ENCODE data around the gene FOXE3.

- TF ChIP-seq TCF3 (CRISPR knock-in tag; IDR thresholded peaks at IDR 0.05) = no peak
- TF ChIP-seq ZNF354B (CRISPR knock-in tag; IDR thresholded peaks at IDR 0.05) = no peak
- TF ChIP-seq POLR2A (conservative IDR thresholded peaks at IDR 0.05) = no peak
- no peak for TF ChIP-seq ARID3A (IDR thresholded peaks at IDR 0.05; ENCODE audit: borderline replicate concordance, low read depth, low read length)
- TF ChIP-seq MAX (CRISPR knock-in tag; IDR thresholded peaks at IDR 0.05) = no peak
- no peak for TF ChIP-seq MBD2 (IDR thresholded peaks at IDR 0.05; ENCODE audit: borderline replicate concordance, low read depth)
- no peak for TF ChIP-seq TCF7L2 (IDR thresholded peaks at IDR 0.05; ENCODE audit: low read depth, low read length)
- no peak for TF ChIP-seq EZH2 (IDR thresholded peaks at IDR 0.05; ENCODE audit: borderline replicate concordance, low read depth, low read length)
- no peak for TF ChIP-seq THRAP3 (IDR thresholded peaks at IDR 0.05; ENCODE audit: borderline replicate concordance)
- no peak for TF ChIP-seq ZEB2 (IDR thresholded peaks at IDR 0.05)
- TF ChIP-seq SNRNP70 (optimal IDR thresholded peaks at IDR 0.05; ENCODE audit: low read depth, low read length) = no peak
- TF ChIP-seq FOXA1 (IDR thresholded peaks at IDR 0.05; ENCODE audit: borderline replicate concordance) = no peak
Observed at GRCh38 chr1:47417170-47418044, 1.3 kb downstream of the FOXE3 start.

Measured in K562 (cell line).